ENCODE measurements around the gene PCNX2.

The PCNX2 gene

DNA sequence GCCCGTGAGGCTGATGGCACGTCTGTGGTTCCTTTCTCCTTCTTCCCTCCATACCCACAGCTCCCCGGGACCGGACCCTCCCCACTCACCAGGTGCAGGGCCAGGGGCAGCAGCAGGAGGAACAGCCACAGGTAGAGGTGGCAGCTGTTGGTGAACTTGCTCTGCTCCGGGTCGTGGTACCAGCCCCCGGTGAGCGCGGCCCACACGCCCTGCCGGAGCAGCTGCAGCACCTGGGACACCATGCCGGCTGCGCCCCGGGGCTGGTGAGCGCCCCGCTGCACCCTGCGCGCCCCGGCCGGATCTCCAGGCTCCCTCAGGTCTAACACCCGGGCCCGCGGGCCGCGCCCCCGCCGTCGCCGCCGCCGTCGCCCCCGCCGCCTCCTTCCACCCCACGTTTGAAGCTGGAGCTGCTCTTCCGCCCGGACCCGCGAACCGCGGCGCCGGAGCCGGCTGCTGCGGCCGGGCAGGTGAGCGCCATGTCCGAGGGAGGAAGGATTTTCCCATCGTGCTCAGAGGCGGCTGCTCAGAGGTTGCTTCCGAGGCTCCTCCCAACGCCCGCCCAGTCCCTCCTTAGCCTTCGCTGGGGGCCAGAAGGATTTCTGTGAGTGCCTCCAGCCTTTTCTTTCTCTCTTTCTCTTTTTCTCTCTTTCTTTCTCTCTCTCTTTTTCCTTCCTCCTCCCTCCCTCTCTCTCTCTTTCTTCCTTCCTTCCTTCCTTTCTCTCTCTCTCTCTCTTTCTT is at the start of gene PCNX2:
Gene PCNX2, minus strand, starts transcription at position 489 of the 738 bp plus-strand sequence. Its CDS starts 247 bp downstream, at position 242.
- DNase-seq (ENCODE audit: low read depth) = peak; percentile 61

- DNase-seq (ENCODE audit: low read depth) = no peak
Measured at GRCh38 chr1:233343262-233343661, 47.7 kb upstream of the PCNX2 start.

GRCh38 chr1:233342086-233342485 is 46.6 kb upstream of the PCNX2 start:
- no peak for DNase-seq (ENCODE audit: low read depth)

GRCh38 chr1:233340966-233341516 is 45.5 kb upstream of the PCNX2 start:
- no peak for DNase-seq (ENCODE audit: low read depth)

- DNase-seq (ENCODE audit: low read depth) = no peak
Measured at GRCh38 chr1:233340031-233340555, 44.6 kb upstream of the PCNX2 start.

DNA sequence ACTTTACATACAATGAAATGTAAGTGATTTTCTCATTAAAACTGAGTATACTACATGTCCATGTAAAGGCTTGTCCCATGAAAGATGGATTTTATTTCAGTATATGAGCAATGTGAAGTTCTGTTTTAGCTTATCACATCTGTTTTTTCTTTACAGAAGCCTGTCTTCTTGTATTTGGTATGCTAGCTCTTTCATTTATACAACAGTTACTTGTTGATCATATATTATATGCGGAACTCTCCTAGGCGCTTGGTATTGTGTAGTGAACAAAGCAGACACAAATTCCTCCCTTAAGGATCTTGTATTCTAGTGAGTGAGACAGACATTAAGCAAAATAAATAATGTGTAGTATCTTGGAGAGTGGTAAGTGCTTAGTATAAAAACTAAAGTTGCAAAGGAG is 42.6 kb upstream of the PCNX2 start:
- DNase-seq (ENCODE audit: low read depth) = no peak

- no peak for DNase-seq (ENCODE audit: low read depth)
Measured at GRCh38 chr1:233337505-233337904, 42.0 kb upstream of the PCNX2 start.

DNA sequence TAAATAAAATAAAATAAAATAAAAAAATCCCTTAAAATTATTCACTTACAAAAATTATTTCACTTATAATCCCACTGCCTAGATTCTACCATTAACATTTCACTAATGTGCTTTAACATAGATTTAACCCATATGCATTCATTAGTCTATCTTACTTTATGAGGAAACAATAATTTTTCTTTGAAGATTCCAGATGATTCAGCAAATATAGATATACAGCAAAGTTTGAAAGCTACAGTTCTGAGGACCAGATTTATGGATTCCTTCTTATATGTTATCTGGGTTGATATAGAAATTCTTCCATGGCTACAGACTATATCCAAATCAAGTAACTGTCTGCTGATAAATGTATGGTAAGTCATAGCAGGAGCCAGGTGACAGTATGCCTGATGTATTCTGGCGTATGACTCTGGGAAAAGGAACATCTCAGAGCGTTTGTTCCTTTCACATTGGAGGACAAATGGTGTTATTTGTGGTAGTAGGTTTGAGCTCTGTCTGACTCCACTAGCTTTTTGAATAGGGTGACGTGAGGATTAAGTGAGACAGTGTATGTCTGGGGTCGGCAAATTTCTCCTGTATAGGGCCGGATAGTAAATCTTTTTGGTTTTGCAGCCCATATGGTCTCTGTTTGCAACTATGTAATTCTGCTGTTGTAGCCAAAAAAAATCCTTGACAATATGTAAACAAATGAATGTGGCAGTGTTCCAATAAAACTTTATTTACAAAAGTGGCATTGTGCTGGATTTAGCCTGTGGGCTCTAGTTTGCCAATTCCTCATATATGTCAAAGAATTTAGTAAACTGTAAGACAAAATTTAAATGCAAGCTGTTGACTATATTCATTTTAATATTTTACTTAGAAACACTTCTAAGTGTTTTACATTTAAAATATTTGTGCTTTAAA is 41.3 kb upstream of the PCNX2 start:
- DNase-seq (ENCODE audit: low read depth) = no peak

DNA sequence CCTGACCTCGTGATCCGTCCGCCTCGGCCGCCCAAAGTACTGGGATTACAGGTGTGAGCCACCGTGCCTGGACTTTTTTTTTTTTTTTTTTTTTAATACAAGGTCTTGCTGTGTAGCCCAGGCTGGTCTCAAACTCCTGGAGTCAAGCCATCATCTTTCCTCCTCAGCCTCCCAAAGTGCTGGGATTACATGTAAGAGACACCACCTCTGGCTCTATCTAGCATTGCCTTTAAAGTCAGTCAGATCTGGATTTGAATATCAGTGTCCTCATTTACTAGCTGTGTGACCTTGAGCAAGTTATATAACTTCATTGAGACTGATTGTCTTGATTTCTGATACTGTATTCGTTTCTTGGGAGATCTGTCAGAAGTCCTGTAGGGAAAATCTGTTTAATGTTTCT is 38.6 kb upstream of the PCNX2 start:
- DNase-seq (ENCODE audit: low read depth) = no peak

DNA sequence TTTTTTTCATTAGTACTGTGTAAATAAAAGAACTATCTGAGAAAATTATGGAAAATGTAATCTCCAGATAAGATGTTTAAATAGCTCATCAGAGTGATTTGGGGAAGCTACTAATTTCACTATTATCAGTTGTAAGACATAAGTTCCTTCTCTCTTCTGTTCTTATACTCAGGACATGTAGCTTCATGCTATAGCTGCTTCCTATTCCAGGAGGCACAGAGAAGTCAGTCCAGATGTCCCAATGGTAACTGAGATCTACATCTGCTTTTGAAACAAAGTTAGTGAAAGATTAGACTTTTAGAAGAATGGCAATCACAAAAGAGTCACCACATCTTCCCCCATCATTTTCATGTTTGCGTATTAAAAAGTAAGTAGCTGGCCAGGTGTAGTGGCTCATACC is 37.6 kb upstream of the PCNX2 start:
- DNase-seq (ENCODE audit: low read depth) = no peak

DNA sequence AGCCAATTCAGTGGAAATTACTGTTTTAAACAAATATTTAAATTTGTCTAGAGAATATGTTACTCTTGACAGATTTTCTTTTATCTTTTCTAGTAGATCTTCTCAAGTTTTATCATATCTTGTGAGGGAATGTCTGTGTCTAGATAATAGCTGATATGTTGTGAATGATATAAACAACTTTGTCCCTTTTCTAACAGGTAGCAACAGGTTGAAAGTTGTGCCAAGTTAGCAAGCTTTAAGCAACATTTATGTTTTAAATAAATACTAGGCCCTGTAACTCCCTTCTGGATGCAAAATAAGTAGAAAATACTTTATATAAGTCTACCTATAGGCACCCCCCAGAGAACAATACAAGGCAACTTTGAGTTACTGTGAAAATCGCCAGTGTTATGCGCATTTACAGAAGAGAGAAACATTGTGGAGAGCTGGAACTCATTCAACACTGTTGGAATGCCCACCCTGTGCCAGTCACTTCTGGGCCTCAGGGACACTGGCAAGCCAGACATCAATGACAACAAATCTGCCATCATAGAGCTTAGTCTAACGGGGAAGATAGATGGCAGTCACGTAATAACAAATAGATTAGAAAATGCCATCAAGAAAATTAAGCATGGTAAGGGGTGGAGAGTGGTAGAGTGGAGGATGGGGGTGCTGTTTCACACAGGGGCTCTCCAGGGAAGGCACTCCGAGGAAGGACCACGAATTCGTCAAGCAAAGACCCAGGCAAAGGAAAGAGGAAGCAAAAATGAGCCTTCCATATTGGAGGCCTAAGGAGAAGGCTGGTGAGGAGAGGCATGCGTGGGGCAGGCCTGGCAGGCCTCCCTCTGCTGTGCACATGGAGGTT is 36.4 kb upstream of the PCNX2 start:
- no peak for DNase-seq (ENCODE audit: low read depth)

DNA sequence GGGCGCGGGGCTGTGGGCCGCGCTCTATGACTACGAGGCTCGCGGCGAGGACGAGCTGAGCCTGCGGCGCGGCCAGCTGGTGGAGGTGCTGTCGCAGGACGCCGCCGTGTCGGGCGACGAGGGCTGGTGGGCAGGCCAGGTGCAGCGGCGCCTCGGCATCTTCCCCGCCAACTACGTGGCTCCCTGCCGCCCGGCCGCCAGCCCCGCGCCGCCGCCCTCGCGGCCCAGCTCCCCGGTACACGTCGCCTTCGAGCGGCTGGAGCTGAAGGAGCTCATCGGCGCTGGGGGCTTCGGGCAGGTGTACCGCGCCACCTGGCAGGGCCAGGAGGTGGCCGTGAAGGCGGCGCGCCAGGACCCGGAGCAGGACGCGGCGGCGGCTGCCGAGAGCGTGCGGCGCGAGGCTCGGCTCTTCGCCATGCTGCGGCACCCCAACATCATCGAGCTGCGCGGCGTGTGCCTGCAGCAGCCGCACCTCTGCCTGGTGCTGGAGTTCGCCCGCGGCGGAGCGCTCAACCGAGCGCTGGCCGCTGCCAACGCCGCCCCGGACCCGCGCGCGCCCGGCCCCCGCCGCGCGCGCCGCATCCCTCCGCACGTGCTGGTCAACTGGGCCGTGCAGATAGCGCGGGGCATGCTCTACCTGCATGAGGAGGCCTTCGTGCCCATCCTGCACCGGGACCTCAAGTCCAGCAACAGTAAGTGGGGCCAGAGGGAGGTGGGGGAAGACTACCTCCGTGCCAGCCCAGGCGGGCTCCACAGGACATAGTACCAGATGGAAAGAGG is 32.8 kb upstream of the PCNX2 start:
- peak; percentile 3 for DNase-seq (ENCODE audit: low read depth)

DNA sequence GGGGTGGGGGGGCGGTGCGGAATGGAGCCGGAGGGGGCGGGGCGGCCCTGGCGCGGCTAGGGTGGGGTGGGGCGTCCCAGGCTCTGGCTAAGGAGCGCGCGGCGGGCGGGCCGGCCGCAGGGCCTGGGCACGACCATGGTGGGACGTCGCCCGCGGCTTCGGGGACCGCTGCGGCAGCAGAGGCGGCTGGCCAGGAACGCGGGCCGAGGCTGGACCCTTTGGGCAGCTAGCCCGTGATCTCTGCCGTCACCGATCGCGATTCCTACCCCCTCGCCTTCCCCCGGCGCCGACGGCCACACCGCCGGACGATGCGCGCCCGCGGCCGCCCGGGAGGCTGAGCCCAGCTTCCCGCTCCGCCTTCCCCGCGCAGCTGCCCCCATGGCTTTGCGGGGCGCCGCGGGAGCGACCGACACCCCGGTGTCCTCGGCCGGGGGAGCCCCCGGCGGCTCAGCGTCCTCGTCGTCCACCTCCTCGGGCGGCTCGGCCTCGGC is 32.2 kb upstream of the PCNX2 start, which contains the start of gene MAP3K21:
Gene MAP3K21, plus strand, starts transcription at position 74 of the 491 bp plus-strand sequence. Its CDS starts 305 bp downstream, at position 379.
- no peak for DNase-seq (ENCODE audit: low read depth)

DNA sequence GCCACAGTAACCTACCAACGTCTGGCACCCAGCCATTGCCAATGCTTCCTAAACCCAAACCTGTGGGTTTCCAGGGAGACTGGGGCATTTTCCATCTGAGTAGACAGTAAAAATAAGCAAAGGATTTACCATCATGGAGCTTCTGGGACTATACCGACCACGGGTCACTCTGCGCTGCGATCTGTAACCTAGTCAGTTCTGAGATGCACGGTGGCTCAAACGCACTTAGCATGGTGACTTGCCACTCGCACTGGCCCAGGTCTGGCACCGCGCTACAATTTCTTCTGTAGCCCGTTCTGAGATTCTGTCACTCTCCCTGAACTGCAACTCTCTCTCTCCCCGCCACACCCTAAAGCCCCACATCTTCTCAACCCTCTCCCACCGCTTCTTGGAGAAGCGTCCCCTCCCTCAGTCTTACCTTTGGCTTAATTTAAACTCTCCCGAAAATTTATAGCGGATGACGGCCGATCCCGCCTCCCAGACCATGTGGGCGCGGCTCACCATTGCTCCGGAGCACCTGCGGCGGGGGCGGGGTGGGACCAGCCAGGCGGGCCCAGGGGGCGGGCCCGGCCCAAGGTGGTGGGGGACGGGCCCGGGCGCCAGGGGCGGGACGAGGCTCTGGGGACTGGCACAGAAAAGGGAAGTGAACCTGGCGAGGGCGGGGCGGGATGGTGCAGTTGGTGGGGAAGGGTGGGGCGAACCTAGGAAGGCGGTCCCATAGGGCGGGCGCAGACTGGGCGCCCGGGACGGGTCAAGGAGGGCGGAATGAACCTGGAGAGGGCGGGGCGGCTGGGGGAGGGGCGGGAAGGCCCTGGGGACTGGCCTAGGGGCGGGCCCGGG is 31.5 kb upstream of the PCNX2 start:
- peak; percentile 78 for DNase-seq (ENCODE audit: low read depth)

- no peak for DNase-seq (ENCODE audit: low read depth)
Measured at GRCh38 chr1:233326319-233326718, 30.8 kb upstream of the PCNX2 start.

DNA sequence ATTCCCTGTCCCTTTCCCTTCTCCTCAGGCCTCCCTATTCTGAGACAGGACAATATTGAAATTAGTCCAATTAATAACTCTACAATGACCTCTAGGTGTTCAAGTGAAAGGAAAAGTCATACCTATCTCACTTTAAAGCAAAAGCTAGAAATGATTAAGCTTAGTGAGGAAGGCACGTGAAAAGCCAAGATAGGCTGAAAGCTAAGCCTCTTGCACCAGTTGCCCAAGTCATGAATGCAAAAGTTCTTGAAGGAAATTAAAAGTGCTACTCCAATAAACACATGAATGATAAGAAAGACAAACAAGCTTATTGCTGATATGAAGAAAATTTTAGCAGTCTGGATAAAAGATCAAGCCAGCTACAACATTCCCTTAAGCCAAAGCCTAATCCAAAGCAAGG is 28.2 kb upstream of the PCNX2 start:
- no peak for DNase-seq (ENCODE audit: low read depth)

- DNase-seq (ENCODE audit: low read depth) = no peak
Measured at GRCh38 chr1:233320023-233320422, 24.5 kb upstream of the PCNX2 start.

DNA sequence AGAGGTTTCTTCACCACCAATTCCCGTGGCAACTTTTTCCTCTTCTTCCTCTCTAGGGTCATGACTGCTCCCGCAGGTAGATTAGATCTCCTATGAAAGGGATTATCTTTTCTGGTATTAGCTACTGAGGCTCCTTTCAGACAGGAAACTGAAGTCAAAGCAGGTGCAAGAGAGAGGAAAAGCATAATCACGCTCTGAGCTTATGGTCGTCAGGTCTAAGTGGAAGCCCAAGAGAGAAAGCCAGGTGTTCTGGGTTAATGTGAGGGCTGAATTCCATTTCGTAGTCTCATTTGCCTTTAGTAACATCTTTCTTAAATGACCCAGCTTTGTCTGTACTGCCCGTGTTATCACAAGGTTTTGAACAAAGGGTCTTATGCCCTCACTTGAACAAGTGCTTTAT is 23.7 kb upstream of the PCNX2 start:
- no peak for DNase-seq (ENCODE audit: low read depth)

DNA sequence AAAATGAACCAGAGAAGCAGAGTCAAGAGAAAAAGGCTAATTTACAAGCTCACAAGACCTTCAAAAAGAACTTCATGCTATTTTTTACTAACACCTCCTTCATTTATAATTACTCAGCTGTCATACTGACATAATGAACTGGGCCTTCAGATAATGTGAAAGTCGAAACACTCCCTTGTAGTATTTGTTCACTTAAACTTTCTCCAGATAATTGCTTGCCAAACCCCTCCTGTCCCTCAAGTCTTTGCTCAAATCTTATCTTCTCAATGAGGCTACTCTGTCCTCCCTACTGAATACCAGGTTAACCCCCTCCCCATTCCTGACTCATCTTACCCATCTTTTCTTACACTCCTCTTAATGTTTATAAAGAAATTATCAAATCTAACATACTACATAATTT is 20.9 kb upstream of the PCNX2 start:
- DNase-seq (ENCODE audit: low read depth) = no peak

Data from stimulated activated CD8-positive, alpha-beta memory T cell treated with anti-CD3 and anti-CD28 coated beads, Interleukin-4, amount 100 ng/mL, for 24 hours (primary cell).